GM19099 (cell line): ENCODE measurements around the gene SBF2.

ENCODE experiments used
- POLR2A ChIP-seq: IDR thresholded peaks from 3 replicates; pipeline ENCODE4 v1.6.1; 2011; ENCODE audit warnings: low read depth; ENCODE audit not compliant: insufficient read length; ENCODE audit errors: extremely low read depth

SBF2 gene

DNA sequence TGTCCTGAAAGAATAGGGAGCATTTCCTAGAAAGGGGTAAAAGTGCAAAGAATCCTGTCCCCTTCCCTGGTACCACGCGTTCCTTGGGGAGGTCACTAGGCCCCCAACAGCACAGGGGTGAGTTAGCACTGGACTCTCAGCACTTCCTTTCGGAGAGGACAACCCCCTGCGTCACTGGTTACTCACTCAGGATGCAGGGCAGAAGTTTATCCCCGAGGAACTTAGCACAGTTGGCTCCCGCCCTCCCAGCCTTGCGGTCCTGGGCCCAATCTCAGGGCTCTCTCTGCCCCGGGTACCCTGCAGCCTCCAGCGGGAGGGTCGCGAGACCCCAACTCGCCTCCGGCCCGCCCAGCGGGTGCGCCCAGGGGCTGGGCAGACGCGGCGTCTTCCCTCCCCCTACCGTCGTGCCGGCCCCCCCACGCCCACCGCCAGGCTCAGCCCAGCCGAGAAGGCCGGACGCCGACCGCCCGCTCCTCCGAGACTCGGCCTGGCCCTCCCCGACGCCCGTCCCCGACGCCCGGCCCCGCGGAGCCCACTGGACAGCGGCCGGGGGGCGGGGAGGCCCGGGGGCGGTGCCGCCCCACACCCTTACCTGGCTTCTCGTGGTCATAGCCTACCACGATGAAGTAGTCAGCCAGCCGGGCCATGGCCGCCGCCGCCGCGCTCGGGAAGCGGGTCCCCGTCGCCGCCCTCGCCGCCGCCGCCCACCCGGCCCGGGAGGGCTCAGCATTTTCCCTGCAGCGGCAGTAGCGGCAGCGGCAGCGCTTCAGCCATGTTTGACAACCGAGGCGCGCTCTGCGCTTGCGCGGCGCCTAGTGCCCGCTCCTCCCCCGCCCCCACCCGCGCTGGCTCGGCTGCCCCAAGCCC lies at the start of gene SBF2:
Gene SBF2, minus strand, starts transcription at position 797 of the 867 bp plus-strand sequence. Its CDS starts 150 bp downstream, at position 647.
- no peak for TF ChIP-seq POLR2A

DNA sequence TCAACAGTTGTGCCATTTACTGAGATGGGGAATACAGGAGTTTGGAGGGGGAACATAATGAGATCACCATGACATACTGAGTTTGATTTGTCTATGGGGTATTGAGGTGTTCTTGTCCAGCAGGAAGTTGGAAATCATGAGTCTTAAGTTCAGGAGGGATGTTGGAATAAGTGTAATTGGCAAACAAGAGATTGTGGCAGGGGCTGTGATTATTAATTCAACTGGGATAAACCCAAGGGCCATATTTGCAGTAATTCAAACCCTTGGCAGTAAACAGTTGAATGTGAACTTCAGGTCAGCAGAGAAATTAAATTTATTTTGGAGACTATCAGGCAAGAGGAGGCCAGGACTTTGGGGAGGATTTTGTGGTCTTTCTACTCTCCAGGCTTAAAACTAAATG lies 44.3 kb upstream of the SBF2 start:
- TF ChIP-seq POLR2A = no peak

DNA sequence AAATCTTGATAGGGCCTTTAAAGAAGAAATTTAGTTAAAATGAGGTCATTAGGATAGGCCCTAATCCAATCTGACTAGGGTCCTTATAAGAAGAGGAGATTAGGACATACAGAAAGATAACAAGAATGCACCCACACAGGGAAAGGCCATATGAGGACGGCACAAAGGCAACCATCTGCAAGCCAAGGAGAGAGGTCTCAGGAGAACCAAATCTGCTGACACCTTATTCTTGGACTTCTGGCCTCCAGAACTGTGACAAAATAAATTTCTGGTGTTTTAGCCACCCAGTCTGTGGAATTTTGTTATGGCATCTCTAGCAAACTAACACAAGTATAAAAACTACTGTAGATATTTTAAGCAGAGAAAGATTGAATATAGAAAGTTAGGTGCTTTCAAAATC lies 39.5 kb upstream of the SBF2 start:
- TF ChIP-seq POLR2A = no peak

DNA sequence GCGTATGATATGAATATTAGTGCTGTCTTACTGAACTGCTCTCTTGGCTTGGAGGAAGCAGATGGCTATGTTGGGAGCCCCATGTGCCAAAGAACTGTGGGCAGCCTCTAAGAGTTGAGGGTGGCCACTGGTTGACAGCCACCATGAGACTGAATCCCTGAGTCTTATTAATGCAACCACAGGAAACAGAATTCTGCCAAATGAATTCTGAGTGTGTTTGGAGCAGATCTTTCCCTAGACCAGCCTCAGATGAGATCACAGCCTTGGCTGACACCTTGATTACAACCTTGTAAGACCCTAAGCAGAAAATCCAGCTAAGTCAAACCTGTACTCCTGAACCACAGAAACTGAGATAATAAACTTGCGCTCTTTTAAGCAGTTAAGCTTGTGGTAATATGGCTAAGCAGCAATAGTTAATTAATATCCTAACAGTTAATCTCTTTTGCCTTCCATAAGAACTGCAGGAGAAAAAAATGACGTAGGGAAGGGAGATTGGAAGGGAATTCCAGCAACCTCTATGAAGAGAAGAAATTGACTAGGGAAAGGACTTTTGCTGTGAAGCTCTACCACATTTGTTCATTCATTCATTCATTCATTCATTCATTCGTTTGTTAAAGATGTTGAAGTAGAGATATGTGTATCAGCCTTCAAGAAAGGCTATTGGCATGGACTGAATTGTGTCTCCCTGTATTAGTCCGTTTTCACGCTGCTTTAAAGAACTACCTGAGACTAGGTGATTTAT lies 37.7 kb upstream of the SBF2 start:
- TF ChIP-seq POLR2A = no peak

DNA sequence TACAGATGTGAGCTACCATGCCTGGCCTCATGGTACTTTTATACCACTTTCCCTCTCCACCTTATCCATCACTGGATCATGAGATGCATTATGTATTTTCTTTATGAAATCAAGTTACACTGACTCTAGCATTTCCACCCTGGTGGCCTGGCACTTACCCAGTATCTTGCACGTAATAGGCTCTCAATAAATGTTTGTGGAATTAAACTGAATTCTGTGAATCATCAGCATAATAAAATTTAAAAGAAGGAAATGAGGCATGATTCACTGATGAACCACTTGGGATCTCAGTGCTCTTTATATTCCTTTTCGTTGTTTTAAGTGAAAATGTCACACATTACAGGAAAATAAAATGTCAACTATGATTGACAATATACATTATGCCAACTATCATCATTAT lies 35.9 kb upstream of the SBF2 start:
- TF ChIP-seq POLR2A = no peak

DNA sequence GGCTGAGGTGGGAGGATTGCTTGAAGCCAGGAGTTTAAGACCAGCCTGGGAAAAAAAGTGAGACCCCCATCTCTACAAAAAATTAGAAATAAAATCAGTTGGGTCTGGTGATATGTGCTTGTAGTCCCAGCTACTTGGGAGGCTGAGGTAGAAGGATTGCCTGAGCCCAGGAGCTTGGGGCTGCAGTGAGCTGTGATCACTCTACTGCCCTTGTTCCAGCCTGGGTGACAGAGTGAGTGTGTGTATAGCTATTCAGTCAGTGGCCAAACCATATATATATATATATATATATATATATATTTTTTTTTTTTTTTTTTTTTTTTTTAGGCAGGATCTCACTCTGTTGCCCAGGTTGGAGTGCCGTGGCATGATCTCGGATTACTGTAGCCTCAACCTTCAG lies 35.3 kb upstream of the SBF2 start:
- no peak for TF ChIP-seq POLR2A

DNA sequence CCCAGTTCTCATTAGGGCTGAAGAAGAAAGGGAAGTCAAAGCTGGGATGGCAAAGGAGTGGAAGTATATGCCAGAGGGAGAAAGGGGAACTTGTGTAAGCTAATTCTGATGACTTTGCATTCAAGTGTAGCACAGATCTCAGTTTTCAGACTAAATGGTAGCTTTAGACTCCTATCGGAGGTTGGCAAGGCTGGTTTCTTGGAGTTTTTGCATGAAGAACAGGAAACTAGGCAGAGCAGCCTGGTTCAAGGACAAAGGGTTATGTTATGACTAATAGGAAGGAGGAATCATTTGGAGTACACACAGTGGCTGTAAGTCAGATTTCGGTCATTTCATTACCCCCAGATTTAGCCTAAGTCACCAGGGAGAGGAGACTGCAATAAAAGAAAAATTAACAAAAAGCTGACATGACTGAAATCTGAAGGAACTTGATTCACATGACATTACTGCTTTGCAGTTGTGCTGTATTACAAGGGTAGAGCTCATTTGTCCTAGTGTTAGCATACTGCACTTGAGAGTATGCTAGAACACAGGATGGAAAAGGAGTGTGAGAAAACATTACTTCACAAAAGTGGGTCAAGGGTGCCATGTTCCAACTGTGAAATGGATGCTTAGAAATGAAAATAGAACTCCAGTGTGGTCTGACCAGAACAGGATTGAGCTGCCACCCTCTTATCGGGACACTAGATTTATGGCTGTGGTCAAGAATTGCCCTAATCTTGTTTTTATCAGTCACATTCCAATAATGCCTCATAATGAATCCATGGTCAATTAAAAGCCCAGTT lies 34.5 kb upstream of the SBF2 start:
- no peak for TF ChIP-seq POLR2A

DNA sequence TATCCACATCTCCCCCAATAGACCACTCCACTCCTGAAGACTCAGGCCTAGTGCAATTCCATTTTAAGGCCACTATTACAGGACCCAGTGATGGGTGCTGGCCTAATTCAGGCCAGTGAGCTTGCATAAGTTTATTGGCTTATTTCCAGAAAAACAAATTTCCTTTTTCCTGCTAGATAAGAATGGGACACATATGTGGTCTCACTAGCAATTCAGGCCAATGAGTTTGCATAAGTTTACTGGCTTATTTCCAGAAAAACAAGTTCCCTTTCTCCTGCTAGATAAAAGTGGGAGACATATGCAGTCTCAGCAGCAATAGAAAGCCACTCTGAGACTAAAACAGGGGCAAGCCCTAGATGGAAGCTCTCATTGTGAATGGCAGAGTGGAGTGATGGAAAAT lies 33.2 kb upstream of the SBF2 start:
- TF ChIP-seq POLR2A = no peak

DNA sequence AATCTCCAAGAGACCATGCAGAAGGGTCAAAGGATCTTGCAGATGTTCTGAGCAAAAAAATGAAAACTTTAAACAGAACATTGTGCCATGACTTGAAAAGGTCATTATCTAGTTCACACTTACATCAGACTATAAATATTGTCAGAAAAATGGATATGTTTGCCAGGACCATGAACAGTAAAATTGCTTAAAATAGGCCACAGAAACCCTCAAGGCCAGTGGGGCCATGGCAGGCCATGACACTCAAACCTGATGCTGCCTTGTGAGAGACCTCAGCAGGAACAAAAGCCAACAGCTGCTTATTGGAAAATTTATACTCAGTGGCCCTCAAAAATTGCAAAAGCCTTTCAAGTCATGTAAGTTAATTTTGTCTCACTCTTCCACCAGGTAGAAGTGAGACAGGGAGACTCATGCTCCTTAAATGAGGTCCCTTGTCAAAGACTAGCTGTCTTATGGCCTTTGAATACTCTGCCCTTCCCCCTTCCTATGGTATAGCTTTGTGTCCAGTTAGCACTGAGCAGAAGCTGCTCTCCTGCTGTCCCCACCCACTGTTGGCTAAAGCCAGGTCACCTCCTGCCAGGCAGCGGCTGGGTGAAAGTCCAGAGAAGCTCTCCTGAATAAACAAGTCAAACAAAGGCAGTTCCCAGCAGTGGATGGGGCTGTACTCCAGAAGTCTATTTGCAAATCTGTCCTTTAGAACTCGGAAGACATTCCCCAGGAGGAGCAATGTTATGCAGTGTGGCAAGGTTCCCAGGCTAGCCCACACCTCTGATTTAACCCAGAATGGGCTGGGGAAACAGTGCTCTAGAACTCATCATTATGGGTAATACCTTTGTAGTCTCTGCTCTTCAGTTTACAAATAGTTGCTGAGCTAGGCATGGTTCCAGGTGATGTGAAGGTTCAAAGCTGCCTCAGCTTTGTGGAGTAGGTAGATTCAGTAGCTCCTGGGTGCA lies 32.3 kb upstream of the SBF2 start:
- no peak for TF ChIP-seq POLR2A

DNA sequence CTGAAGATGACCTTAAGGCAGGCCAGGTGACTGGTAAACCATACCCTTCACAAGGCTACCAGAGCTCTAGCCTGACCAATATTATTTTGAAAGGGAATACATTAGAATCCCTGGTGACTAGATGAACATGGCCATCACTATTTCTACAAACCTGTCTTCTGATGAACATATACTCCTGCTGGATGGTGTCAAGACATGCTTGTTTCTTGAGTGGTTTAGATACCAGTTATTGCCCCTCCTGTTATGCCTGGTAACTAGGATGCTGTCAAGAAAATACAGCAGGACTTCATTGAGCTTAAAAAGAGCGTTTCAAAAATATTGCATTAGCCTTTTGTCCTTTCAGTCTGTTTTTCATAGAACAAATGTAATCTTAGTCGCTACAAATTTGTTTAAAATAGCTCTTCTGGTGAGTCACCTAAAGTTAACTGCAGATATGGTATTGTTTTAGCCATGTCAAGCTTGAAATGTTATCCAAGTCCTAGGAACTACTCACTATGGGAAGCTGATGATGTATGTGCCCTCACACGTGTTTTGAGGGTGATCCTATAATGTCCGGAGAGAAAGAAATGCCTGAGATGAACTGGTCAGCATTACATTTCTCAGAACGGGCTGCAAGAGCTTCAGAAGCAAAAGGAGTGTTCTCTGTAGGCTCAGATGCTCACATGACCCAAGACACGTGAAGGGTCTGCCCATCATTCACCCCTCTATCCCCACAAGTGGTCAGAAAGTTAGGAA lies 31.4 kb upstream of the SBF2 start:
- TF ChIP-seq POLR2A = no peak

DNA sequence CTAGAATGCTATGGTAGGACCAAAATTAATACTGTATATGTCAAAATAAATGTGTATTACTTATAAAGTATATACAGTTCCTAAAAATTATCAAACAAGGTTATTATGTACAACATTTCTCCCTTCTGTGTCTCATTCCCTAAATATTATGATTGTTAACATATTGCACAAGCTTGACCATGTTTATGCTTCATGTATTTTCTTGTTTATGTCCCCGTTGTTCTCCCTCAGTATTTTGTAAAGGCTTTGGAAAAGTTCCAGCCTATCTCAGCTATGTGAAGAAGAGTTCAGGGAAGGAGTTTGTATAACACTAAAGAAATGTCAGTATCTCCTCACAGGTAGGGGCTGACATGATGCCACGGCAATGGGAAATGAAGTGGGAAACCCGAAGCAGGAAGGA lies 30.5 kb upstream of the SBF2 start:
- TF ChIP-seq POLR2A = no peak

DNA sequence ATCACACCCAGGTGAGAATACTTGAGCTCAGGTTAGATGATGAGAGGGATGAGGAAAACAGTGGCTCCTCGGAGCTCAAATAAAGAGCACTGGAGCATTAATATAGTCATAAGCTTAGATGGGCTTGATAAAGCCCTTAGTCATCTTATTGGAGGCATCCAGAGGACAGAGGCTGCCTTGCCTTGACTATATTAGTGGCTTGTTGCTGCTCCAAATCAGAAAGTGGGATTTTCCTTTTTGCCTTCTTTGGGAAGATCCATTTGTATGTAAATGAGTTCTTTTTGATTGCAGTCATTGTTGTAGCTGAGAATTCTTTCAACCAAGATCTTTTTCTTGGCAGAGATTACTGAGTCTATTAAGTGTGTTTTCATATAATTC lies 29.8 kb upstream of the SBF2 start:
- no peak for TF ChIP-seq POLR2A
